Upper lobe of left lung (tissue), 6 donors: ENCODE results near the gene THRA. TPM values are rescaled to one million over a fixed set of nuclear protein-coding genes. Genes with fewer than 3 reads are reported as not detected.
A peak's percentile ranks its signal among the peaks of the same experiment; 100 is the strongest.

ENCODE experiments used
- ATAC-seq, 2 donors: fragments of 200-7000 bp; cut with Tn5 transposase; one replicate each; pipeline ENCODE4 v1.9.1; 2022; ENCODE audit warnings: mild to moderate bottlenecking in 2 of 2, moderate library complexity in 2 of 2; ENCODE audit not compliant: low FRiP score in 2 of 2
- DNase-seq, 2 donors: peaks; one replicate each; pipeline ENCODE4 v3.0.0-alpha.2; 2019 to 2020
- H3K27ac ChIP-seq, 4 donors: fragments of 200-600 bp; sonication (generic); one replicate each; pipeline ENCODE4 v1.5.1; 2016 to 2019
- H3K27me3 ChIP-seq, 4 donors: fragments of 200-600 bp; sonication (generic); one replicate each; pipeline ENCODE4 v1.5.1; 2017 to 2019
- H3K36me3 ChIP-seq, 4 donors: fragments of 200-600 bp; sonication (generic); one replicate each; pipeline ENCODE4 v1.5.1; 2016 to 2019
- H3K4me1 ChIP-seq, 4 donors: fragments of 200-600 bp; sonication (generic); one replicate each; pipeline ENCODE4 v1.5.1; 2018 to 2019
- H3K4me3 ChIP-seq, 4 donors: fragments of 200-600 bp; sonication (generic); one replicate each; pipeline ENCODE4 v1.5.1; 2017 to 2019; ENCODE audit warnings: mild to moderate bottlenecking in 2 of 4, moderate library complexity in 1 of 4
- H3K9me3 ChIP-seq, 4 donors: fragments of 200-600 bp; sonication (generic); one replicate each; pipeline ENCODE4 v1.5.1; 2018 to 2019
- CTCF ChIP-seq, 6 experiments: fragments of 450-650 bp in 4 of 6; fragments of 200-600 bp in 2 of 6; sonication (generic) in 2 of 6; IDR thresholded peaks; one replicate each; pipeline ENCODE4 v1.5.1; 2016 to 2019; ENCODE audit warnings: antibody characterized with exemption in 6 of 6
- EP300 ChIP-seq, 4 donors: sonication (generic); formaldehyde crosslinking; IDR thresholded peaks; one replicate each; pipeline ENCODE4 v1.5.1; 2017; ENCODE audit warnings: antibody characterized with exemption in 4 of 4, control low read depth in 2 of 4
- POLR2A ChIP-seq, 4 donors: fragments of 450-650 bp; IDR thresholded peaks; one replicate each; pipeline ENCODE4 v1.5.1; 2016 to 2017; ENCODE audit warnings: antibody characterized with exemption in 4 of 4, mild to moderate bottlenecking in 2 of 4
- POLR2AphosphoS5 ChIP-seq, 2 donors: sonication (generic); formaldehyde crosslinking; IDR thresholded peaks; one replicate each; pipeline ENCODE4 v1.5.1; 2017; ENCODE audit warnings: antibody characterized with exemption in 2 of 2
- WGBS, 2 donors: methylation state at CpG; one replicate each; pipeline ENCODE4 v1.1.5; 2017 to 2018; 5-methylcytosine and 5-hydroxymethylcytosine counted together
- total RNA-seq, 6 donors: library from RNA; depleted of rRNA in 4 of 6; stranded (reverse); fragments of >200 nt in 4 of 6; gene quantifications; one replicate each; pipeline versions ENCODE4 v1.1.0 to v1.2.1, GENCODE V29; 2016 to 2021
- donor health status: DM: no; HTN: no; CAD: no; lungs with moderate emphysema.
- donor health status: DM: no; HTN: yes; CAD: no; lungs with severe emphysema.

Gene THRA
- total RNA-seq, 6 donors from 2014 or later, result 31.0 to 55.3 (median 49.9) TPM

- H3K9me3 ChIP-seq, result no peaks in the 10 kb centered on the region
- H3K36me3 ChIP-seq, result peaks cover 5 to 42% (median 21%) of the 10 kb centered on the region in 4 donors
- no peak overlapping the region for H3K4me3 ChIP-seq
- ATAC-seq (no peak), DNase-seq (peak in 1 of 2 donors; percentile 78)
- 77% methylated on average over 22 to 24 of the region's 24 CpGs for WGBS, 2 donors
- H3K27me3 ChIP-seq, result no peaks in the 10 kb centered on the region
- H3K4me1 ChIP-seq, result peaks cover 90 to 98% (median 94%) of the 10 kb centered on the region in 4 donors
- TF ChIP-seq CTCF (IDR thresholded peaks at IDR 0.05) (no peak), POLR2AphosphoS5 (IDR thresholded peaks at IDR 0.05) (peak in 1 of 2 donors; percentile 12)
- peak overlapping the region; percentile 25 to 83 (median 76) for H3K27ac ChIP-seq
Measured at GRCh38 chr17:40019140-40019991, 43.4 kb upstream of the THRA start.

- Histone ChIP-seq H3K27me3 (no peaks in the 10 kb centered on the region), H3K9me3 (no peaks in the 10 kb centered on the region), H3K36me3 (peaks cover 5 to 46% (median 23%) of the 10 kb centered on the region in 4 donors), H3K27ac (peak overlapping the region in 3 of 4 donors; percentile 8 to 83 (median 83)), H3K4me1 (peaks cover 90 to 98% (median 93%) of the 10 kb centered on the region in 4 donors), H3K4me3 (no peak overlapping the region)
- WGBS, 2 donors, result 94 to 98% methylated on average over 10 to 11 of the region's 13 CpGs
- ATAC-seq (no peak), DNase-seq (no peak)
- TF ChIP-seq POLR2AphosphoS5 (IDR thresholded peaks at IDR 0.05), result no peak
- TF ChIP-seq CTCF (IDR thresholded peaks at IDR 0.05), result no peak
- no peak for TF ChIP-seq POLR2A (IDR thresholded peaks at IDR 0.05)
- no peak for TF ChIP-seq EP300 (IDR thresholded peaks at IDR 0.05)
Measured at GRCh38 chr17:40020146-40020545, 42.6 kb upstream of the THRA start.

- Histone ChIP-seq H3K4me3 (peak overlapping the region in 1 of 4 donors; percentile 20), H3K36me3 (peaks cover 5 to 58% (median 28%) of the 10 kb centered on the region in 4 donors), H3K27me3 (no peaks in the 10 kb centered on the region), H3K4me1 (peaks cover 90 to 98% (median 93%) of the 10 kb centered on the region in 4 donors), H3K9me3 (no peaks in the 10 kb centered on the region), H3K27ac (peak overlapping the region; percentile 69 to 83 (median 79))
- no peak for ATAC-seq
- no peak for TF ChIP-seq CTCF (IDR thresholded peaks at IDR 0.05)
- TF ChIP-seq POLR2A (IDR thresholded peaks at IDR 0.05), result no peak
- peak in 2 of 4 donors; percentile 28 to 54 for TF ChIP-seq EP300 (IDR thresholded peaks at IDR 0.05)
- TF ChIP-seq POLR2AphosphoS5 (IDR thresholded peaks at IDR 0.05), result peak; percentile 13 to 37
- peak; percentile 55 to 74 for DNase-seq
- 69 to 71% methylated on average over 9 of the region's 9 CpGs for WGBS, 2 donors
Measured at GRCh38 chr17:40021451-40021971, 41.3 kb upstream of the THRA start.

DNA sequence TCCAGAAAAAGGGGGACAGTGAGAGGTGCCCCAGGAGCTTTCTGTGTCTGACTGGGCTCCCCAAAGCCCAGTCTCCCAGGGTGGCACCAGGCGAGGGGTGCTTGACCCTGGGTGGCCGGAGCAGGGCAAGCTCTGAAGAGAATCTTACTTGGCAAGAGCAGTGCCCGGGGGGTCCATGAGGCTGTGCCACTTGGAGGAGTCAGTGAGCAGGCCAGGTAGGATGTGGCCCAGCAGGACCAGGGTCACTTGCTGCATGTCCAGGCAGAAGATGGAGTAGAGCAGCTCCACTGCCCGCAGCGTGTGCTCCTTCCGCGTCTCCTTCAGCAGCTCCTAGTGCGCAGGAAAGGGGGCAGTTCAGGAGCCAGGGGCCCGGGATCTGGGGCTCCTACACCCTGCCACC is 40.3 kb upstream of the THRA start:
- peak overlapping the region in 2 of 4 donors; percentile 2 to 20 for H3K4me3 ChIP-seq
- 89% methylated on average over 8 of the region's 9 CpGs; no CpG with 5 or more reads in 1 of the 2 donors for WGBS, 2 donors
- H3K9me3 ChIP-seq, result no peaks in the 10 kb centered on the region
- no peak for DNase-seq
- peak overlapping the region; percentile 69 to 83 (median 79) for H3K27ac ChIP-seq
- no peaks in the 10 kb centered on the region for H3K27me3 ChIP-seq
- no peak for ATAC-seq
- peaks cover 5 to 60% (median 29%) of the 10 kb centered on the region in 4 donors for H3K36me3 ChIP-seq
- peaks cover 86 to 97% (median 89%) of the 10 kb centered on the region in 4 donors for H3K4me1 ChIP-seq
- TF ChIP-seq POLR2AphosphoS5 (IDR thresholded peaks at IDR 0.05), result no peak
- TF ChIP-seq POLR2A (IDR thresholded peaks at IDR 0.05), result no peak
- no peak for TF ChIP-seq CTCF (IDR thresholded peaks at IDR 0.05)
- no peak for TF ChIP-seq EP300 (IDR thresholded peaks at IDR 0.05)
